Adrenal gland (tissue), 12 donors: Measurements from ENCODE around the gene PSENEN. TPM values are rescaled to one million over a fixed set of nuclear protein-coding genes. Genes with fewer than 3 reads are reported as not detected.

Experiments
- DNase-seq, 7 donors: peaks; one replicate each; pipeline ENCODE4 v3.0.0-alpha.2; 2019 to 2020
- H3K27ac ChIP-seq, 5 donors: fragments of 200-600 bp; sonication (generic) in 4 of 5; 1 replicate in 3 of 5; 2 replicates in 2 of 5; pipeline versions ENCODE4 v1.5.1 to v1.8.0; 2016 to 2020; ENCODE audit warnings: mild to moderate bottlenecking in 1 of 5
- H3K27me3 ChIP-seq: fragments of 200-600 bp; 2 replicates; pipeline ENCODE4 v1.8.0; 2021
- H3K36me3 ChIP-seq, 2 donors: fragments of 200-600 bp; replicated peaks in 1 of 2; 1 replicate in 1 of 2; 2 replicates in 1 of 2; pipeline versions ENCODE4 v1.5.1 to v1.8.0; 2018 to 2022
- H3K4me1 ChIP-seq, 2 donors: fragments of 200-600 bp; replicated peaks in 1 of 2; 1 replicate in 1 of 2; 2 replicates in 1 of 2; pipeline versions ENCODE4 v1.5.1 to v1.8.0; 2018 to 2021
- H3K4me3 ChIP-seq, 4 donors: fragments of 200-600 bp; sonication (generic) in 3 of 4; one replicate each; pipeline ENCODE4 v1.5.1; 2016 to 2018
- H3K9me3 ChIP-seq, 3 donors: fragments of 200-600 bp; sonication (generic) in 1 of 3; replicated peaks in 1 of 3; 1 replicate in 2 of 3; 2 replicates in 1 of 3; pipeline versions ENCODE4 v1.5.1 to v1.8.0; 2016 to 2021
- CTCF ChIP-seq, 6 experiments: fragments of 450-650 bp in 4 of 6; fragments of 200-600 bp in 2 of 6; sonication (generic) in 1 of 6; IDR thresholded peaks; 1 replicate in 5 of 6; 2 replicates in 1 of 6; pipeline versions ENCODE4 v1.5.1 to v1.8.0; 2016 to 2021; ENCODE audit warnings: antibody characterized with exemption in 6 of 6, mild to moderate bottlenecking in 2 of 6, moderate library complexity in 1 of 6
- POLR2A ChIP-seq, 2 donors: fragments of 450-650 bp; IDR thresholded peaks; one replicate each; pipeline ENCODE4 v1.6.1; 2017; ENCODE audit warnings: antibody characterized with exemption in 2 of 2, mild to moderate bottlenecking in 2 of 2, moderate library complexity in 1 of 2
- WGBS, 4 donors: extraction: QIAGEN DNeasy Blood & Tissue Kit in 2 of 4; methylation state at CpG; one replicate each; pipeline versions ENCODE4 v1.1.5 to v1.1.7; 2013 to 2017; 5-methylcytosine and 5-hydroxymethylcytosine counted together
- intact Hi-C, 2 donors: fragments of 100-400 bp; cut with DNase I; formaldehyde crosslinking; loops; one replicate each; pipeline versions ENCODE4 v1.14.1 to v1.15.0; 2022 to 2023
- polyA plus RNA-seq, 3 donors: library from polyadenylated mRNA; stranded (reverse); fragments of 200-250 nt in 2 of 3; fragments of 350-450 nt in 1 of 3; fragmentation: Illumina TruSeq in 1 of 3; extraction: RNeasy Lipid Tissue Mini Kit (QIAGEN cat#74804) in 1 of 3; gene quantifications; one replicate each; pipeline ENCODE4 v1.2.3, GENCODE V29; 2013 to 2014
- total RNA-seq, 9 donors: library from RNA; depleted of rRNA in 4 of 9; stranded (reverse); fragments of >200 nt in 4 of 9; fragments of 120-200 nt in 1 of 9; fragmentation: NEBNext Ultra II Directional in 1 of 9; extraction: Animal tissue kit (Norgen Biotek cat#: 25700) in 1 of 9; gene quantifications; one replicate each; pipeline versions ENCODE4 v1.1.0 to v1.2.4, GENCODE V29; 2013 to 2023
- donor health status: healthy with polysubstance abuse.
- donor health status: Bipolar disorder and iron deficiency.
- donor health status: DM: yes; HTN: yes; CAD: no.
- donor health status: DM: no; HTN: no; CAD: no.
- donor health status: DM: no; HTN: no; CAD: no.
- donor health status: DM: yes; HTN: yes; CAD: no.

Gene PSENEN
- total and polyA plus RNA-seq, 12 donors, result 29.5 to 230 (median 77.3) TPM

- 68 to 87% (median 76%) methylated on average over 11 to 19 of the region's 19 CpGs for WGBS, 4 donors
These were observed 31.8 kb downstream of the PSENEN start for GRCh38 chr19:35777086-35777841.

GRCh38 chr19:35777961-35778360, 32.5 kb downstream of the PSENEN start:
- no peak for DNase-seq
- H3K4me1 ChIP-seq, result peaks cover 0 to 5% of the 10 kb centered on the region in 2 donors
- intact Hi-C loops, result no loop called here
- TF ChIP-seq CTCF (IDR thresholded peaks at IDR 0.05) (no peak), POLR2A (IDR thresholded peaks at IDR 0.05) (no peak)
- H3K27ac ChIP-seq, result no peak overlapping the region
- WGBS, 4 donors, result 76 to 96% (median 88%) methylated on average over 5 to 7 of the region's 7 CpGs
- H3K36me3 ChIP-seq, result peaks cover 0 to 6% of the 10 kb centered on the region in 2 donors
- no peak overlapping the region for H3K4me3 ChIP-seq
- H3K9me3 ChIP-seq, result no peaks in the 10 kb centered on the region
- H3K27me3 ChIP-seq, result no peaks in the 10 kb centered on the region

More at GRCh38 chr19:35777086-35777841, 31.8 kb downstream of the PSENEN start:
- no peak overlapping the region for H3K27ac ChIP-seq
- peaks cover 0 to 5% of the 10 kb centered on the region in 2 donors for H3K4me1 ChIP-seq
- intact Hi-C loops, result no loop called here
- TF ChIP-seq POLR2A (IDR thresholded peaks at IDR 0.05) (no peak), CTCF (IDR thresholded peaks at IDR 0.05) (no peak)
- no peak for DNase-seq
- no peaks in the 10 kb centered on the region for H3K27me3 ChIP-seq
- peaks cover 0 to 6% of the 10 kb centered on the region in 2 donors for H3K36me3 ChIP-seq
- H3K4me3 ChIP-seq, result no peak overlapping the region
- H3K9me3 ChIP-seq, result no peaks in the 10 kb centered on the region

GRCh38 chr19:35779033-35779432, 33.6 kb downstream of the PSENEN start:
- no peak for DNase-seq
- no peak overlapping the region for H3K4me3 ChIP-seq
- H3K27ac ChIP-seq, result no peak overlapping the region
- H3K36me3 ChIP-seq, result peaks cover 0 to 6% of the 10 kb centered on the region in 2 donors
- no peaks in the 10 kb centered on the region for H3K27me3 ChIP-seq
- intact Hi-C loops, result no loop called here
- 92 to 99% (median 95%) methylated on average over 8 of the region's 8 CpGs for WGBS, 4 donors
- no peak for TF ChIP-seq CTCF (IDR thresholded peaks at IDR 0.05)
- TF ChIP-seq POLR2A (IDR thresholded peaks at IDR 0.05), result no peak
- peaks cover 0 to 5% of the 10 kb centered on the region in 2 donors for H3K4me1 ChIP-seq
- H3K9me3 ChIP-seq, result no peaks in the 10 kb centered on the region

GRCh38 chr19:35780058-35780457, 34.6 kb downstream of the PSENEN start:
- DNase-seq, result no peak
- H3K4me3 ChIP-seq, result no peak overlapping the region
- no peak overlapping the region for H3K27ac ChIP-seq
- 94 to 96% (median 95%) methylated on average over 16 of the region's 16 CpGs for WGBS, 4 donors
- TF ChIP-seq CTCF (IDR thresholded peaks at IDR 0.05), result no peak
- no peak for TF ChIP-seq POLR2A (IDR thresholded peaks at IDR 0.05)
- no peaks in the 10 kb centered on the region for H3K9me3 ChIP-seq
- no peaks in the 10 kb centered on the region for H3K27me3 ChIP-seq
- H3K36me3 ChIP-seq, result peaks cover 0 to 6% of the 10 kb centered on the region in 2 donors
- intact Hi-C loops, result no loop called here
- H3K4me1 ChIP-seq, result no peaks in the 10 kb centered on the region
